Colonic mucosa (tissue), 4 donors: Measurements from ENCODE around the gene ATXN1. TPM values are rescaled to one million over a fixed set of nuclear protein-coding genes. Genes with fewer than 3 reads are reported as not detected.

Experiments used
- DNase-seq: peaks from one replicate; pipeline ENCODE4 v3.0.0-alpha.2; 2020
- H3K27ac ChIP-seq: fragments of 200-600 bp; one replicate; pipeline ENCODE4 v1.8.0; 2021
- H3K27me3 ChIP-seq: fragments of 200-600 bp; one replicate; pipeline ENCODE4 v1.8.0; 2021
- H3K36me3 ChIP-seq: fragments of 200-600 bp; one replicate; pipeline ENCODE4 v1.8.0; 2021
- H3K4me1 ChIP-seq: fragments of 200-600 bp; one replicate; pipeline ENCODE4 v1.8.0; 2021; ENCODE audit warnings: mild to moderate bottlenecking
- H3K4me3 ChIP-seq: fragments of 200-600 bp; one replicate; pipeline ENCODE4 v1.8.0; 2021
- H3K9ac ChIP-seq, 2 donors: one replicate each; pipeline ENCODE4 v1.7.0; 2013; ENCODE audit warnings: control low read depth in 2 of 2, low read depth in 2 of 2, low read length in 2 of 2
- H3K9me3 ChIP-seq: fragments of 200-600 bp; one replicate; pipeline ENCODE4 v1.8.0; 2021
- CTCF ChIP-seq: fragments of 200-600 bp; IDR thresholded peaks from one replicate; pipeline ENCODE4 v1.8.0; 2022; ENCODE audit warnings: antibody characterized with exemption, mild to moderate bottlenecking
- intact Hi-C: fragments of 100-400 bp; cut with DNase I; formaldehyde crosslinking; loops from one replicate; pipeline ENCODE4 v1.14.1; 2022
- total RNA-seq, 2 donors: library from RNA; stranded (reverse); fragmentation: NEBNext Ultra II Directional in 1 of 2; extraction: Animal tissue kit (Norgen Biotek cat#: 25700) in 1 of 2; gene quantifications; one replicate each; pipeline ENCODE4 v1.2.1, GENCODE V29; 2021
- donor health status: healthy.
- donor health status: DM: no; HTN: no; CAD: no.
- donor health status: DM: no; HTN: no; CAD: no.

Gene ATXN1
- total RNA-seq, 2 donors from 2014 or later = 24.5 to 41.9 TPM

GRCh38 chr6:16518265-16518664 is 243.0 kb downstream of the ATXN1 start:
- Histone ChIP-seq H3K36me3 (no peaks in the 10 kb centered on the region), H3K27me3 (no peaks in the 10 kb centered on the region), H3K9me3 (no peaks in the 10 kb centered on the region), H3K9ac (no peak overlapping the region), H3K4me1 (no peaks in the 10 kb centered on the region), H3K27ac (no peak overlapping the region), H3K4me3 (no peak overlapping the region)
- intact Hi-C loops = loop anchor here (10.0 kb wide), 1 partner anchor 193 kb away; no protein-coding TSS in a partner anchor
- DNase-seq = no peak
- no peak for TF ChIP-seq CTCF

GRCh38 chr6:16514249-16514648 is 247.0 kb downstream of the ATXN1 start:
- peak; percentile 18 for TF ChIP-seq CTCF
- H3K9ac ChIP-seq = no peak overlapping the region
- peaks cover 3% of the 10 kb centered on the region for H3K4me1 ChIP-seq
- DNase-seq = no peak
- H3K36me3 ChIP-seq = no peaks in the 10 kb centered on the region
- intact Hi-C loops = loop anchor here (10.0 kb wide), 1 partner anchor 189 kb away; no protein-coding TSS in a partner anchor
- H3K27me3 ChIP-seq = no peaks in the 10 kb centered on the region
- no peak overlapping the region for H3K4me3 ChIP-seq
- H3K9me3 ChIP-seq = no peaks in the 10 kb centered on the region
- no peak overlapping the region for H3K27ac ChIP-seq

- no peak for TF ChIP-seq CTCF
- DNase-seq = no peak
- Histone ChIP-seq H3K4me3 (no peak overlapping the region), H3K9ac (no peak overlapping the region), H3K9me3 (no peaks in the 10 kb centered on the region), H3K36me3 (no peaks in the 10 kb centered on the region), H3K27me3 (no peaks in the 10 kb centered on the region), H3K4me1 (peaks cover 3% of the 10 kb centered on the region), H3K27ac (no peak overlapping the region)
- intact Hi-C loops = loop anchor here (2.0 to 10.0 kb wide), 2 partner anchors 188 to 250 kb away; no protein-coding TSS in a partner anchor
These were observed 248.5 kb downstream of the ATXN1 start for GRCh38 chr6:16512544-16513290.

GRCh38 chr6:16511723-16512489 is 249.4 kb downstream of the ATXN1 start:
- no peaks in the 10 kb centered on the region for H3K36me3 ChIP-seq
- TF ChIP-seq CTCF = no peak
- no peak overlapping the region for H3K4me3 ChIP-seq
- H3K4me1 ChIP-seq = peaks cover 3% of the 10 kb centered on the region
- no peak overlapping the region for H3K27ac ChIP-seq
- no peak overlapping the region for H3K9ac ChIP-seq
- no peak for DNase-seq
- H3K27me3 ChIP-seq = no peaks in the 10 kb centered on the region
- intact Hi-C loops = loop anchor here (2.0 to 10.0 kb wide), 2 partner anchors 187 to 251 kb away; no protein-coding TSS in a partner anchor
- H3K9me3 ChIP-seq = no peaks in the 10 kb centered on the region

- Histone ChIP-seq H3K27me3 (no peaks in the 10 kb centered on the region), H3K4me3 (no peak overlapping the region), H3K27ac (no peak overlapping the region), H3K4me1 (peaks cover 3% of the 10 kb centered on the region), H3K36me3 (no peaks in the 10 kb centered on the region), H3K9me3 (no peaks in the 10 kb centered on the region), H3K9ac (no peak overlapping the region)
- peak; percentile 56 for TF ChIP-seq CTCF
- intact Hi-C loops = loop anchor here (10.0 kb wide), 1 partner anchor 186 kb away; no protein-coding TSS in a partner anchor
- DNase-seq = no peak
These were observed 250.1 kb downstream of the ATXN1 start for GRCh38 chr6:16511040-16511660.
